Smooth muscle cell (in vitro differentiated cells): ENCODE data around the gene BRD2. TPM values are rescaled to one million over a fixed set of nuclear protein-coding genes. Genes with fewer than 3 reads are reported as not detected.
A peak's percentile ranks its signal among the peaks of the same experiment; 100 is the strongest.

ENCODE experiments used
- DNase-seq: peaks from one replicate; lab custom pipeline; 2025; ENCODE audit not compliant: unreplicated experiment; lab: John Stamatoyannopoulos, UW
- H2AFZ ChIP-seq: fragments of 200-600 bp; sonication (generic); 2 replicates; pipeline ENCODE4 v1.6.0; 2016; ENCODE audit warnings: antibody characterized with exemption, low read depth, mild to moderate bottlenecking
- H3F3A ChIP-seq: fragments of 200-600 bp; sonication (generic); 2 replicates; pipeline ENCODE4 v1.6.0; 2017; ENCODE audit warnings: antibody characterized with exemption, low read depth
- H3K27ac ChIP-seq: fragments of 200-600 bp; sonication (generic); 2 replicates; pipeline ENCODE4 v1.5.1; 2016; ENCODE audit warnings: low read depth, mild to moderate bottlenecking
- H3K27me3 ChIP-seq: fragments of 200-600 bp; sonication (generic); 2 replicates; pipeline ENCODE4 v1.6.1; 2016; ENCODE audit warnings: low read depth, mild to moderate bottlenecking
- H3K36me3 ChIP-seq: fragments of 200-600 bp; sonication (generic); 2 replicates; pipeline ENCODE4 v1.5.1; 2016; ENCODE audit warnings: low read depth
- H3K4me1 ChIP-seq: fragments of 200-600 bp; sonication (generic); 2 replicates; pipeline ENCODE4 v1.5.1; 2016; ENCODE audit warnings: low read depth
- H3K4me2 ChIP-seq: fragments of 200-600 bp; sonication (generic); 2 replicates; pipeline ENCODE4 v1.6.0; 2016; ENCODE audit warnings: mild to moderate bottlenecking
- H3K4me3 ChIP-seq: fragments of 200-600 bp; sonication (generic); 2 replicates; pipeline ENCODE4 v1.5.1; 2016; ENCODE audit warnings: mild to moderate bottlenecking
- H3K79me2 ChIP-seq: fragments of 200-600 bp; sonication (generic); 2 replicates; pipeline ENCODE4 v1.6.0; 2016; ENCODE audit warnings: low read depth, mild to moderate bottlenecking
- H3K9ac ChIP-seq: fragments of 200-600 bp; sonication (generic); 2 replicates; pipeline ENCODE4 v1.6.0; 2016; ENCODE audit warnings: low read depth
- H3K9me3 ChIP-seq: fragments of 200-600 bp; sonication (generic); replicated peaks from 2 replicates; pipeline ENCODE4 v1.5.1; 2016; ENCODE audit warnings: low read depth
- H4K20me1 ChIP-seq: fragments of 200-600 bp; sonication (generic); 2 replicates; pipeline ENCODE4 v1.6.0; 2016; ENCODE audit warnings: low read depth
- CTCF ChIP-seq: fragments of 200-600 bp; sonication (generic); IDR thresholded peaks from 2 replicates; pipeline ENCODE4 v1.5.1; 2017; ENCODE audit warnings: borderline replicate concordance, mild to moderate bottlenecking, antibody characterized with exemption; ENCODE audit not compliant: insufficient read depth, poor library complexity, severe bottlenecking
- WGBS: methylation state at CpG from one replicate; pipeline ENCODE4 v1.1.7; 2016; ENCODE audit warnings: low lambda C conversion rate; 5-methylcytosine and 5-hydroxymethylcytosine counted together
- polyA plus RNA-seq: library from polyadenylated mRNA; unstranded; fragments of >200 nt; fragmentation: Nextera tagmentation; extraction: Ambion mirVana; gene quantifications from 2 replicates; pipeline ENCODE4 v1.2.1, GENCODE V29; 2016
- total RNA-seq: library from RNA; depleted of rRNA; stranded (reverse); fragments of >200 nt; gene quantifications from 2 replicates; pipeline ENCODE4 v1.2.3, GENCODE V29; 2014

Gene BRD2
- total and polyA plus RNA-seq, 2 experiments from 2014 or later, result 162 to 205 TPM

DNA sequence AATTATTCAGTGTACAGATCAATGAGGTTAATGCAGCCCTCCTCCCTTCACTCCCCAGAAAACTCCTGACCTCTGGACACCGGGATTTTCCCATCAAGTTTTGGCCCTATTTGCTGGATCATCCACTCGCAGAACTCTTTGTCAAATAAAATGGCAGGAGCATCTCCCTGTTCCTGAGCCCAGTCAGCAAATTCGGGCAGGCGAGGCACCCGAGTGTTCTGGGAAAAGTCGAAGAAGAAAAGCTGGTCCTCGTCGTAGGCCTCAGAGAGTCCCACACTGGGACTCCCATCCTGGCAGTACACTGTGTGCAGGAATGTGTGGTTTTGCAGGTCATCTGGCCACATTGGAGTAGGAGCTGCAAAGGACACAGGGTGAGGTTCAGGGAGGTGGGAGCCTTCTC is 17.9 kb upstream of the BRD2 start:
- 91% methylated on average over 8 of the region's 8 CpGs for WGBS
- Histone ChIP-seq H3K4me3 (no peak overlapping the region), H4K20me1 (no peaks in the 10 kb centered on the region), H3K36me3 (no peaks in the 10 kb centered on the region), H3K79me2 (no peaks in the 10 kb centered on the region), H3K4me1 (no peaks in the 10 kb centered on the region), H3K27ac (no peak overlapping the region), H3K9ac (no peak overlapping the region), H3K27me3 (peaks cover 3% of the 10 kb centered on the region), H2AFZ (no peak overlapping the region), H3K9me3 (no peaks in the 10 kb centered on the region), H3F3A (no peaks in the 10 kb centered on the region), H3K4me2 (no peak overlapping the region)
- DNase-seq, result no peak
- no peak for TF ChIP-seq CTCF

GRCh38 chr6:32952817-32953739 is 15.3 kb upstream of the BRD2 start, which contains the start of gene HLA-DMA:
Gene HLA-DMA, minus strand, starts transcription at chr6:32953097. Its CDS starts 61 bp downstream, at chr6:32953036.
- H3K27me3 ChIP-seq, result no peaks in the 10 kb centered on the region

GRCh38 chr6:32953775-32954174 is 14.6 kb upstream of the BRD2 start:
- no peak for TF ChIP-seq CTCF
- Histone ChIP-seq H3K79me2 (no peaks in the 10 kb centered on the region), H3K27me3 (no peaks in the 10 kb centered on the region), H3K4me3 (no peak overlapping the region), H3K4me2 (no peak overlapping the region), H2AFZ (no peak overlapping the region), H3F3A (no peaks in the 10 kb centered on the region), H4K20me1 (no peaks in the 10 kb centered on the region), H3K9me3 (no peaks in the 10 kb centered on the region), H3K4me1 (no peaks in the 10 kb centered on the region), H3K9ac (no peak overlapping the region), H3K36me3 (no peaks in the 10 kb centered on the region), H3K27ac (no peak overlapping the region)
- DNase-seq, result no peak
- 87% methylated on average over 4 of the region's 4 CpGs for WGBS

More at GRCh38 chr6:32952817-32953739, 15.3 kb upstream of the BRD2 start, which contains the start of gene HLA-DMA:
- TF ChIP-seq CTCF, result peak; percentile 54
- no peaks in the 10 kb centered on the region for H3K36me3 ChIP-seq
- H3K27ac ChIP-seq, result no peak within 1 kb of the TSS
- H3K4me1 ChIP-seq, result no peaks in the 10 kb centered on the region
- no peak within 1 kb of the TSS for H3K4me3 ChIP-seq
- H3K9ac ChIP-seq, result no peak within 1 kb of the TSS
- no peaks in the 10 kb centered on the region for H3K9me3 ChIP-seq
- peak within 1 kb of the TSS; percentile 48 for H2AFZ ChIP-seq
- WGBS, result 47% methylated on average over 10 of the region's 10 CpGs
- H3K4me2 ChIP-seq, result peak within 1 kb of the TSS; percentile 49
- no peaks in the 10 kb centered on the region for H4K20me1 ChIP-seq
- no peaks in the 10 kb centered on the region for H3F3A ChIP-seq
- no peaks in the 10 kb centered on the region for H3K79me2 ChIP-seq
- peak; percentile 22 for DNase-seq

GRCh38 chr6:32954267-32954666 is 14.1 kb upstream of the BRD2 start:
- H3K4me1 ChIP-seq, result no peaks in the 10 kb centered on the region
- H3K4me2 ChIP-seq, result no peak overlapping the region
- no peak overlapping the region for H3K9ac ChIP-seq
- no peaks in the 10 kb centered on the region for H3F3A ChIP-seq
- no peak overlapping the region for H3K27ac ChIP-seq
- DNase-seq, result no peak
- H2AFZ ChIP-seq, result no peak overlapping the region
- no peaks in the 10 kb centered on the region for H3K79me2 ChIP-seq
- H4K20me1 ChIP-seq, result no peaks in the 10 kb centered on the region
- H3K9me3 ChIP-seq, result no peaks in the 10 kb centered on the region
- no peak overlapping the region for H3K4me3 ChIP-seq
- no peak for TF ChIP-seq CTCF
- H3K36me3 ChIP-seq, result no peaks in the 10 kb centered on the region
- H3K27me3 ChIP-seq, result no peaks in the 10 kb centered on the region
- 71% methylated on average over 4 of the region's 4 CpGs for WGBS
